Endodermal cell (in vitro differentiated cells): Measurements from ENCODE around the gene COLEC11. TPM values are rescaled to one million over a fixed set of nuclear protein-coding genes. Genes with fewer than 3 reads are reported as not detected.
A peak's percentile ranks its signal among the peaks of the same experiment; 100 is the strongest.

Experiments
- DNase-seq: peaks from one replicate; pipeline ENCODE4 v3.0.0-alpha.2; 2017
- H3K27ac ChIP-seq: 2 replicates; pipeline ENCODE4 v1.5.1; 2013; ENCODE audit warnings: mild to moderate bottlenecking, low read depth, low read length, moderate library complexity
- H3K27me3 ChIP-seq: 2 replicates; pipeline ENCODE4 v1.6.1; 2013; ENCODE audit warnings: mild to moderate bottlenecking, low read length, moderate library complexity; ENCODE audit not compliant: insufficient read depth, control insufficient read depth, poor library complexity, severe bottlenecking
- H3K36me3 ChIP-seq: 2 replicates; pipeline ENCODE4 v1.7.0; 2013; ENCODE audit warnings: mild to moderate bottlenecking, low read length, moderate library complexity; ENCODE audit not compliant: control insufficient read depth, insufficient read depth
- H3K4me1 ChIP-seq: one replicate; pipeline ENCODE4 v1.7.0; 2013; ENCODE audit warnings: low read length; ENCODE audit not compliant: control insufficient read depth, insufficient read depth
- H3K4me3 ChIP-seq: 2 replicates; pipeline ENCODE4 v1.5.1; 2013; ENCODE audit warnings: mild to moderate bottlenecking, low read length, moderate library complexity
- H3K9ac ChIP-seq: 2 replicates; pipeline ENCODE4 v1.6.1; 2013; ENCODE audit warnings: mild to moderate bottlenecking, low read length, moderate library complexity; ENCODE audit not compliant: poor library complexity, severe bottlenecking; ENCODE audit errors: extremely low read depth
- H3K9me3 ChIP-seq: 2 replicates; pipeline ENCODE4 v1.6.1; 2013; ENCODE audit warnings: mild to moderate bottlenecking, low read length, moderate library complexity; ENCODE audit not compliant: control insufficient read depth
- H3K27ac Mint-ChIP-seq: 2 replicates; pipeline ENCODE4 v1.8.0; 2020; ENCODE audit warnings: mixed read lengths
- H3K27me3 Mint-ChIP-seq: 2 replicates; pipeline ENCODE4 v1.8.0; 2021; ENCODE audit warnings: mild to moderate bottlenecking, mixed read lengths; ENCODE audit not compliant: insufficient read depth
- H3K36me3 Mint-ChIP-seq: 2 replicates; pipeline ENCODE4 v1.8.0; 2020; ENCODE audit warnings: low read depth, mixed read lengths
- H3K4me1 Mint-ChIP-seq: 2 replicates; pipeline ENCODE4 v1.8.0; 2020; ENCODE audit warnings: mixed read lengths
- H3K4me3 Mint-ChIP-seq: 2 replicates; pipeline ENCODE4 v1.8.0; 2020; ENCODE audit warnings: mild to moderate bottlenecking, moderate library complexity, mixed read lengths
- H3K9me3 Mint-ChIP-seq: 2 replicates; pipeline ENCODE4 v1.8.0; 2020; ENCODE audit warnings: mild to moderate bottlenecking, mixed read lengths
- WGBS, 2 experiments: methylation state at CpG; one replicate each; pipeline versions ENCODE4 v1.1.5 to v1.1.7; 2013; ENCODE audit warnings: missing lambda C conversion rate in 2 of 2, mixed read lengths in 1 of 2; ENCODE audit not compliant: insufficient coverage in 1 of 2, insufficient read length in 1 of 2; 5-methylcytosine and 5-hydroxymethylcytosine counted together
- total RNA-seq, 2 donors: library from RNA; stranded (reverse); fragmentation: NEBNext Ultra II Directional in 1 of 2; extraction: Animal tissue kit (Norgen Biotek cat#: 25700) in 1 of 2; gene quantifications; 2 replicates in 1 of 2; 3 replicates in 1 of 2; pipeline ENCODE4 v1.2.1, GENCODE V29; 2021
- TF ChIP-seq, protein P1 (sequence below): fragments of 200-600 bp; sonication (generic); conservative IDR thresholded peaks from 2 replicates; pipeline ENCODE4 v1.5.0; 2021; ENCODE audit warnings: antibody characterized with exemption, mild to moderate bottlenecking

The COLEC11 gene
- total RNA-seq, 2 donors from 2014 or later = 1.1 to 1.5 TPM

DNA sequence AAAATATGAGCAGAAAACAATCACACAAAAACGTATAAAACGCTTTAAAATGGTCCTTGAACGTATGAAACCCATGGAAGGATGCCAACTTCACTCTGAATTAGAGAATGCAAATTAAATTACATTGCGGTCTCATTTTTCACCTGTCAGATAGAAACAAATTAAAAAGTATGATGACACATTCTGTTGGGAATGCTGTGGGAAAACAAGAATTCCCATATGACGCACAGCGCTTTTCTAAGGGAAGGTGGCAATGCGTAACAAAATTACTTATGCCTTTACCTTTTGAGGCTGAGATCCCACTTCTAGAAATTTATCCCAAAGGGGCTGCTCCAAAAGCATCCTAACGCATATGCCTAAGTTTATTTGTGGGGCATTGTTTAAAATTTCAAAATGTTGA, 23.6 kb upstream of the COLEC11 start:
- 89 to 96% methylated on average over 8 of the region's 8 CpGs for WGBS, 2 experiments
- TF ChIP-seq, protein P1, sequence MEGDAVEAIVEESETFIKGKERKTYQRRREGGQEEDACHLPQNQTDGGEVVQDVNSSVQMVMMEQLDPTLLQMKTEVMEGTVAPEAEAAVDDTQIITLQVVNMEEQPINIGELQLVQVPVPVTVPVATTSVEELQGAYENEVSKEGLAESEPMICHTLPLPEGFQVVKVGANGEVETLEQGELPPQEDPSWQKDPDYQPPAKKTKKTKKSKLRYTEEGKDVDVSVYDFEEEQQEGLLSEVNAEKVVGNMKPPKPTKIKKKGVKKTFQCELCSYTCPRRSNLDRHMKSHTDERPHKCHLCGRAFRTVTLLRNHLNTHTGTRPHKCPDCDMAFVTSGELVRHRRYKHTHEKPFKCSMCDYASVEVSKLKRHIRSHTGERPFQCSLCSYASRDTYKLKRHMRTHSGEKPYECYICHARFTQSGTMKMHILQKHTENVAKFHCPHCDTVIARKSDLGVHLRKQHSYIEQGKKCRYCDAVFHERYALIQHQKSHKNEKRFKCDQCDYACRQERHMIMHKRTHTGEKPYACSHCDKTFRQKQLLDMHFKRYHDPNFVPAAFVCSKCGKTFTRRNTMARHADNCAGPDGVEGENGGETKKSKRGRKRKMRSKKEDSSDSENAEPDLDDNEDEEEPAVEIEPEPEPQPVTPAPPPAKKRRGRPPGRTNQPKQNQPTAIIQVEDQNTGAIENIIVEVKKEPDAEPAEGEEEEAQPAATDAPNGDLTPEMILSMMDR = no peak

DNA sequence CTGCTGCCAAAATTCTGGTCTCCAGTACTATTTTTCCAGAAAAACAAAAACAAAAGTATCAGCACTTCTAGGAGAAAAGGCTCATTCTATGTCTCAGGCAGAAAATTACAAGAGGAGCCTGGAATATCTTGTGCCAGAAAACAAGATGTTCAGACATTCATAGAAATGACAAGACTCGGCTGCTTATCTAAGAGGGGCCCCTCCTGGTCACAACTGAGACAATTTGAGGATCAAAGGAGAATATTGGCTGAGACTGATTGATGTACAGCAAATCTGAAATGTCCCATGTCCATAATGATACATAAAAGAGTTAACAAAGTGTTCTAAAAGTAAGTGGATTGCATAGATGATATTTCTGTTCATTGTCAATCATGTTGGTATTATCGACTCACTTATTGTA, 22.3 kb upstream of the COLEC11 start:
- H3K9me3 Mint-ChIP-seq = no peaks in the 10 kb centered on the region
- no peak overlapping the region for H3K4me3 Mint-ChIP-seq
- H3K9me3 ChIP-seq = no peaks in the 10 kb centered on the region
- no peaks in the 10 kb centered on the region for H3K27me3 Mint-ChIP-seq
- TF ChIP-seq, protein P1 = no peak
- H3K27ac Mint-ChIP-seq = peak overlapping the region; percentile 58
- H3K4me3 ChIP-seq = no peak overlapping the region
- no peaks in the 10 kb centered on the region for H3K4me1 ChIP-seq
- WGBS, 2 experiments = 88 to 89% methylated on average over 2 of the region's 2 CpGs
- H3K9ac ChIP-seq = no peak overlapping the region
- no peaks in the 10 kb centered on the region for H3K27me3 ChIP-seq
- H3K36me3 Mint-ChIP-seq = peaks cover 20% of the 10 kb centered on the region
- peaks cover 17% of the 10 kb centered on the region for H3K36me3 ChIP-seq
- peaks cover 27% of the 10 kb centered on the region for H3K4me1 Mint-ChIP-seq
- H3K27ac ChIP-seq = no peak overlapping the region
- no peak for DNase-seq

More for the DNA sequence above, 23.6 kb upstream of the COLEC11 start:
- Mint-ChIP-seq H3K27me3 (no peaks in the 10 kb centered on the region), H3K4me1 (peaks cover 17% of the 10 kb centered on the region), H3K27ac (no peak overlapping the region), H3K4me3 (no peak overlapping the region), H3K9me3 (no peaks in the 10 kb centered on the region), H3K36me3 (peaks cover 9% of the 10 kb centered on the region)
- Histone ChIP-seq H3K27ac (no peak overlapping the region), H3K4me1 (no peaks in the 10 kb centered on the region), H3K27me3 (no peaks in the 10 kb centered on the region), H3K36me3 (peaks cover 4% of the 10 kb centered on the region), H3K9me3 (no peaks in the 10 kb centered on the region), H3K4me3 (no peak overlapping the region), H3K9ac (no peak overlapping the region)
- no peak for DNase-seq

DNA sequence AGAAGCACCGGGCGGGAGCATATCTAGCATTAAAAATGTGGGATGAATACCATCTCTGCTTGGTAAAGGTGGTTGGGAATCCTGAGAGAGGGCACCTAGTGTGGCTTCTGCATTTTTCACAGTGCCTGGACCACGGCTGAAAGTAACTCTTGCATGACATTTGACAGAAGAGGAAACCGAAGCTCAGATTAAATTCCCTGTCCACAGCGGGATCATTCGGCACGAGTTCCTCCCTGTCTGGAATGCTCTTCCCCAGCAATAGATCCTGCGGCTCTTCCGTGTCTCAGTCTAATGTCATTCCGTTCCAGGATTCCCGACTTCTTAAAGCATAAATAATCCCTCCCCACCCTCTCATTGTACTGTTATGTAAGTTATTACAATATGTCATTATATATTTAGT, 20.8 kb upstream of the COLEC11 start:
- Histone ChIP-seq H3K27ac (no peak overlapping the region), H3K4me3 (peak overlapping the region; percentile 94), H3K9me3 (no peaks in the 10 kb centered on the region), H3K36me3 (peaks cover 32% of the 10 kb centered on the region), H3K4me1 (no peaks in the 10 kb centered on the region), H3K27me3 (no peaks in the 10 kb centered on the region), H3K9ac (no peak overlapping the region)
- Mint-ChIP-seq H3K4me1 (peaks cover 37% of the 10 kb centered on the region), H3K36me3 (peaks cover 35% of the 10 kb centered on the region), H3K9me3 (no peaks in the 10 kb centered on the region), H3K4me3 (peak overlapping the region; percentile 100), H3K27ac (no peak overlapping the region), H3K27me3 (no peaks in the 10 kb centered on the region)
- TF ChIP-seq, protein P1 = no peak
- no peak for DNase-seq
- WGBS, 2 experiments = 95 to 98% methylated on average over 7 to 11 of the region's 11 CpGs
